Osteoblast (primary cell): ENCODE results near the gene TPSD1. TPM values are rescaled to one million over a fixed set of nuclear protein-coding genes. Genes with fewer than 3 reads are reported as not detected.

ENCODE experiments used
- DNase-seq: peaks from one replicate; pipeline ENCODE4 v3.0.0; 2011; ENCODE audit warnings: low spot score, mixed read lengths; ENCODE audit not compliant: insufficient read length; ENCODE audit errors: missing footprints
- H2AFZ ChIP-seq: 2 replicates; pipeline ENCODE4 v1.6.0; 2011; ENCODE audit warnings: mild to moderate bottlenecking, low read length
- H3K27ac ChIP-seq: 2 replicates; pipeline ENCODE4 v1.5.1; 2011; ENCODE audit warnings: mild to moderate bottlenecking, low read depth, low read length, moderate library complexity
- H3K27me3 ChIP-seq: 2 replicates; pipeline ENCODE4 v1.6.0; 2012; ENCODE audit warnings: mild to moderate bottlenecking, control low read depth, inconsistent platforms, low read length, moderate library complexity; ENCODE audit not compliant: insufficient read depth
- H3K36me3 ChIP-seq: 2 replicates; pipeline ENCODE4 v1.5.1; 2011; ENCODE audit warnings: mild to moderate bottlenecking, low read length, control low read depth, moderate library complexity; ENCODE audit not compliant: insufficient read depth
- H3K4me1 ChIP-seq: 2 replicates; pipeline ENCODE4 v1.5.1; 2011; ENCODE audit warnings: mild to moderate bottlenecking, low read length, control low read depth, moderate library complexity; ENCODE audit not compliant: insufficient read depth
- H3K4me2 ChIP-seq: 2 replicates; pipeline ENCODE4 v1.6.0; 2011; ENCODE audit warnings: mild to moderate bottlenecking, low read length; ENCODE audit not compliant: insufficient read depth
- H3K4me3 ChIP-seq: fragments of 200-600 bp; sonication (generic); 3 replicates; pipeline ENCODE4 v1.5.1; 2012; ENCODE audit warnings: mild to moderate bottlenecking, low read length, inconsistent platforms; ENCODE audit not compliant: insufficient read depth
- H3K79me2 ChIP-seq: 2 replicates; pipeline ENCODE4 v1.6.0; 2012; ENCODE audit warnings: mild to moderate bottlenecking, low read length, control low read depth, inconsistent platforms; ENCODE audit not compliant: insufficient read depth
- H3K9me3 ChIP-seq: 2 replicates; pipeline ENCODE4 v1.5.1; 2011; ENCODE audit warnings: low read depth, low read length, control low read depth
- H4K20me1 ChIP-seq: 2 replicates; pipeline ENCODE4 v1.6.0; 2012; ENCODE audit warnings: mild to moderate bottlenecking, low read length, control low read depth; ENCODE audit not compliant: insufficient read depth
- total RNA-seq: library from RNA; depleted of rRNA; stranded (reverse); fragments of >200 nt; gene quantifications from 2 replicates; pipeline ENCODE4 v1.2.3, GENCODE V29; 2012
- TF ChIP-seq, protein P1 (sequence below): IDR thresholded peaks from 2 replicates; pipeline ENCODE4 v1.5.1; 2011; ENCODE audit warnings: mild to moderate bottlenecking, low read depth, low read length, moderate library complexity; ENCODE audit errors: extremely low read depth

TPSD1 gene
- total RNA-seq, 1 donor = not detected

DNA sequence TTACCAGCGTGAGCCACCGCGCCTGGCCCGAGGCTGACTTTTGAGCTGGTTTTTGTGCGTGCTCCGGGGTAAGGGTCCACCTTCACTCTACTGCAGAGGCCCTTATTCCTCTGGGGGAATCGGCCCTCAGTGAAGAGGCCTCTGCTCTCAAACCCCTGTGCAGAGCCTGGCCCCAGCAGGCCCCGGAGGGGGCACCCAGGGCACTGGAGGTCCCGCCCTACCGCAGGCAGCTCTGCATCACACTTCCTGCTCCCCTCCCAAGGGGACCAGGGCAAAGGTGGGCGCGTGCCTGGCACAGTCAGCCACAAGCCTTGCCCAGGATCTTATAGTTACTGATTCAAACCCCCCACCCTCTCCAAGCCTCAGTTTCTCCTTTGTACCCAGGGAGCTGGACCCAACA, 50.0 kb downstream of the TPSD1 start:
- Histone ChIP-seq H4K20me1 (peaks cover 8% of the 10 kb centered on the region), H3K27ac (no peak overlapping the region), H3K9me3 (no peaks in the 10 kb centered on the region), H3K36me3 (no peaks in the 10 kb centered on the region), H3K4me2 (no peak overlapping the region), H3K79me2 (peaks cover 10% of the 10 kb centered on the region), H2AFZ (no peak overlapping the region), H3K4me3 (no peak overlapping the region), H3K27me3 (no peaks in the 10 kb centered on the region), H3K4me1 (peaks cover 4% of the 10 kb centered on the region)
- DNase-seq = peak; percentile 50
- TF ChIP-seq, protein P1, sequence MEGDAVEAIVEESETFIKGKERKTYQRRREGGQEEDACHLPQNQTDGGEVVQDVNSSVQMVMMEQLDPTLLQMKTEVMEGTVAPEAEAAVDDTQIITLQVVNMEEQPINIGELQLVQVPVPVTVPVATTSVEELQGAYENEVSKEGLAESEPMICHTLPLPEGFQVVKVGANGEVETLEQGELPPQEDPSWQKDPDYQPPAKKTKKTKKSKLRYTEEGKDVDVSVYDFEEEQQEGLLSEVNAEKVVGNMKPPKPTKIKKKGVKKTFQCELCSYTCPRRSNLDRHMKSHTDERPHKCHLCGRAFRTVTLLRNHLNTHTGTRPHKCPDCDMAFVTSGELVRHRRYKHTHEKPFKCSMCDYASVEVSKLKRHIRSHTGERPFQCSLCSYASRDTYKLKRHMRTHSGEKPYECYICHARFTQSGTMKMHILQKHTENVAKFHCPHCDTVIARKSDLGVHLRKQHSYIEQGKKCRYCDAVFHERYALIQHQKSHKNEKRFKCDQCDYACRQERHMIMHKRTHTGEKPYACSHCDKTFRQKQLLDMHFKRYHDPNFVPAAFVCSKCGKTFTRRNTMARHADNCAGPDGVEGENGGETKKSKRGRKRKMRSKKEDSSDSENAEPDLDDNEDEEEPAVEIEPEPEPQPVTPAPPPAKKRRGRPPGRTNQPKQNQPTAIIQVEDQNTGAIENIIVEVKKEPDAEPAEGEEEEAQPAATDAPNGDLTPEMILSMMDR = no peak

DNA sequence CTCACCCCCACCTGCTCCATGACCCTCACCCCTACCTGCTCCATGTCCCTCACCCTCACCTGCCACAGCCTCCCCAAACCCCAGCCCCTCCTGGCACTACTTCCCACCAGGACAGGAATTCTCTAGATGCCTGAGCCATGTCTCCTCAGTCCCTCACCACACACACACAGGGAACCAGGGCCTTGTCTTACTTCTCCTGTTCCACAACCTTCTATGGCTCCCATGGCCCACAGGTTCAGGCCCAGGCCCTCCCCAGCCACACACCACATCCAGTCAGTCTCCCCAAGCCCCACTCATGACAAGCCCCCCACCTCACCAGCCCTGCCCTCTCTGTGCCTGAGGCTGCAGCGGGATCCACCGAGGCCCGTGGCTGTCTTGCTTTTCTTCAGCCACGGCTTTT, 50.5 kb downstream of the TPSD1 start:
- H3K9me3 ChIP-seq = no peaks in the 10 kb centered on the region
- H4K20me1 ChIP-seq = peaks cover 13% of the 10 kb centered on the region
- H3K27ac ChIP-seq = no peak overlapping the region
- H3K36me3 ChIP-seq = no peaks in the 10 kb centered on the region
- DNase-seq = peak; percentile 72
- TF ChIP-seq, protein P1 = no peak
- peaks cover 9% of the 10 kb centered on the region for H3K4me1 ChIP-seq
- H3K4me3 ChIP-seq = no peak overlapping the region
- peaks cover 15% of the 10 kb centered on the region for H3K79me2 ChIP-seq
- H3K4me2 ChIP-seq = no peak overlapping the region
- H3K27me3 ChIP-seq = no peaks in the 10 kb centered on the region
- no peak overlapping the region for H2AFZ ChIP-seq

DNA sequence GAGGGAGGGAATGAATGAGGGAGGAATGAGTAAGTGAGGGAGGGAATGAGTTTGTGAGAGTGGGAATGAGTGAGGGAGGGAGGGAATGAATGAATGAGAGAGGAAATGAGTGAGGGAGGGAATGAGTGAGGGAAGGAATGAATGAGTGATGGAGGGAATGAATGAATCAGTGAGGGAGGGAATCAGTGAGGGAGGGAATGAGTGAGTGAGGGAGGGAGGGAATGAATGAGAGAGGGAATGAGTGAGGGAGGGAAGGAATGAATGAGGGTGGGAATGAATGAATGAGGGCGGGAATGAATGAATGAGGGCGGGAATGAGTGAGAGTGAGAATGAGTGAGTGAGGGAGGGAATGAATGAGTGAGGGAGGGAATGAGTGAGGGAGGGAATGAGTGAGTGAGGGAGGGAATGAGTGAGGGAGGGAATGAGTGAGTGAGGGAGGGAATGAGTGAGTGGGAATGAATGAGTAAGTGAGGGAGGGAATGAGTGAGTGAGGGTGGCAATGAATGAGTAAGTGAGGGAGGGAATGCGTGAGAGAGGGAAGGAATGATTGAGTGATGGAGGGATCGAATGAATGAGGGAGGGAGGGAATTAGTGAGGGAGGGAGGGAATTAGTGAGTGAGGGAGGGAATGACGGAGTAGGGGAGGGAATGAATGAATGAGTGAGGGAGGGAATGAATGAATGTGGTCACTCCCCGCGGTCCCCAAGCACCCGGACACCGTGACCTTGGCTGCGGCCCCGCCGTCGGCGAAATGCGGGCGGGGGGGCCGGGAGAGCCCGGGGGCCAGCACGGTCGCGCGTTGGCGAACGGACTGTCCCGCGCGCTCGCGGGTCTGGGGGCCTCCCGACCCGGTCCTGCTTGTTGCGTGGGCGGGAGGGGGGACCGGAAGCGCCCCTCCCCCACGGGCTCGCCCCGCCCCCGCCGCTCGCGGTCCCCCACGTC, 52.4 kb downstream of the TPSD1 start:
- Histone ChIP-seq H3K27ac (no peak overlapping the region), H3K4me2 (peak overlapping the region; percentile 43), H3K79me2 (peaks cover 35% of the 10 kb centered on the region), H3K4me1 (peaks cover 23% of the 10 kb centered on the region), H4K20me1 (peaks cover 32% of the 10 kb centered on the region), H3K36me3 (no peaks in the 10 kb centered on the region), H3K9me3 (no peaks in the 10 kb centered on the region), H2AFZ (peak overlapping the region; percentile 77), H3K4me3 (peak overlapping the region; percentile 81), H3K27me3 (no peaks in the 10 kb centered on the region)
- DNase-seq = no peak
- TF ChIP-seq, protein P1 = no peak

Other genes with a start within 250 kb of the TPSD1 start
- gene SSTR5, start 183.3 kb upstream of the TPSD1 start, total RNA-seq = not detected in 2 replicates
- gene C1QTNF8, start 159.8 kb upstream of the TPSD1 start, total RNA-seq = not detected in 2 replicates
- under 0.01 TPM in 2 replicates for gene CACNA1H, start 103.0 kb upstream of the TPSD1 start, total RNA-seq
- gene TPSG1, start 30.8 kb upstream of the TPSD1 start, total RNA-seq = not detected in 2 replicates
- gene TPSB2, start 25.9 kb upstream of the TPSD1 start, total RNA-seq = not detected in 2 replicates
- gene TPSAB1, start 15.4 kb upstream of the TPSD1 start, total RNA-seq = not detected in 2 replicates
- gene UBE2I, start 53.6 kb downstream of the TPSD1 start, total RNA-seq = 37.1 and 49.2 TPM in 2 replicates
- gene BAIAP3, start 77.6 kb downstream of the TPSD1 start, total RNA-seq = under 0.01 and 0.29 TPM in 2 replicates
- gene TSR3, start 95.8 kb downstream of the TPSD1 start, total RNA-seq = 53.6 and 57.8 TPM in 2 replicates
- 67.8 and 69.1 TPM in 2 replicates for gene GNPTG, start 95.9 kb downstream of the TPSD1 start, total RNA-seq
- gene UNKL, start 158.6 kb downstream of the TPSD1 start, total RNA-seq = 10.1 and 12.7 TPM in 2 replicates
- 7.6 and 8.3 TPM in 2 replicates for gene UQCC4, start 164.7 kb downstream of the TPSD1 start, total RNA-seq
- not detected in 2 replicates for gene PERCC1, start 175.0 kb downstream of the TPSD1 start, total RNA-seq
- 0.36 and 0.59 TPM in 2 replicates for gene CCDC154, start 188.5 kb downstream of the TPSD1 start, total RNA-seq
- 161 and 187 TPM in 2 replicates for gene CLCN7, start 219.0 kb downstream of the TPSD1 start, total RNA-seq
- not detected in 2 replicates for gene PTX4, start 232.9 kb downstream of the TPSD1 start, total RNA-seq
- 12.4 and 18.1 TPM in 2 replicates for gene TELO2, start 237.3 kb downstream of the TPSD1 start, total RNA-seq